Mesendoderm (in vitro differentiated cells): ENCODE results near the gene EML3.
"Not testable (repeated sequence)": the region's sequence is repeated elsewhere in the genome, so short reads cannot be mapped to it uniquely, and the experiment has no call there.

Experiments
- DNase-seq: peaks from one replicate; pipeline ENCODE4 v3.0.0; 2013
- H2AK5ac ChIP-seq: 2 replicates; pipeline ENCODE4 v1.6.1; 2013; ENCODE audit warnings: low read length, inconsistent platforms
- H2BK120ac ChIP-seq: 2 replicates; pipeline ENCODE4 v1.6.1; 2013; ENCODE audit warnings: low read depth, mild to moderate bottlenecking, low read length, moderate library complexity, mixed read lengths
- H2BK15ac ChIP-seq: replicated peaks from 2 replicates; pipeline ENCODE4 v1.6.1; 2013; ENCODE audit warnings: low read depth, mild to moderate bottlenecking, moderate library complexity
- H2BK5ac ChIP-seq: 2 replicates; pipeline ENCODE4 v1.6.1; 2013; ENCODE audit warnings: low read length, inconsistent platforms
- H3K18ac ChIP-seq: 2 replicates; pipeline ENCODE4 v1.6.1; 2013; ENCODE audit warnings: mild to moderate bottlenecking, low read length, mixed read lengths
- H3K23ac ChIP-seq: one replicate; pipeline ENCODE4 v1.6.1; 2013; ENCODE audit warnings: low read length
- H3K27ac ChIP-seq: 2 replicates; pipeline ENCODE4 v1.5.1; 2013; ENCODE audit warnings: low read depth, mild to moderate bottlenecking, inconsistent platforms, low read length, moderate library complexity
- H3K27me3 ChIP-seq: 2 replicates; pipeline ENCODE4 v1.6.1; 2013; ENCODE audit warnings: low read length, control low read depth, mild to moderate bottlenecking, inconsistent platforms; ENCODE audit not compliant: insufficient read depth, poor library complexity
- H3K36me3 ChIP-seq: 2 replicates; pipeline ENCODE4 v1.6.1; 2013; ENCODE audit warnings: low read length, inconsistent platforms; ENCODE audit not compliant: control insufficient read depth, insufficient read depth
- H3K4ac ChIP-seq: one replicate; pipeline ENCODE4 v1.6.1; 2013; ENCODE audit warnings: low read depth, mild to moderate bottlenecking, low read length, moderate library complexity
- H3K4me1 ChIP-seq: 2 replicates; pipeline ENCODE4 v1.6.1; 2013; ENCODE audit warnings: low read depth, low read length, inconsistent platforms; ENCODE audit not compliant: control insufficient read depth
- H3K4me2 ChIP-seq: 2 replicates; pipeline ENCODE4 v1.6.1; 2013; ENCODE audit warnings: low read length
- H3K4me3 ChIP-seq: 2 replicates; pipeline ENCODE4 v1.5.1; 2013; ENCODE audit warnings: mild to moderate bottlenecking, low read length
- H3K56ac ChIP-seq: one replicate; pipeline ENCODE4 v1.6.1; 2013; ENCODE audit warnings: low read length
- H3K79me1 ChIP-seq: 2 replicates; pipeline ENCODE4 v1.6.1; 2013; ENCODE audit warnings: low read length, inconsistent platforms
- H3K79me2 ChIP-seq: 2 replicates; pipeline ENCODE4 v1.6.1; 2013; ENCODE audit warnings: mild to moderate bottlenecking, low read length; ENCODE audit not compliant: control insufficient read depth, insufficient read depth
- H3K9ac ChIP-seq: 2 replicates; pipeline ENCODE4 v1.6.1; 2013; ENCODE audit warnings: low read length, inconsistent platforms
- H4K5ac ChIP-seq: one replicate; pipeline ENCODE4 v1.6.1; 2013; ENCODE audit warnings: low read length
- H4K8ac ChIP-seq: one replicate; pipeline ENCODE4 v1.6.1; 2013; ENCODE audit warnings: low read depth, mild to moderate bottlenecking, control low read depth, low read length, moderate library complexity
- WGBS: extraction: QIAGEN DNeasy Blood & Tissue Kit; methylation state at CpG from one replicate; pipeline ENCODE4 v1.1.7; 2013; ENCODE audit warnings: low lambda C conversion rate, missing lambda C conversion rate; ENCODE audit not compliant: insufficient coverage; ENCODE audit errors: extremely low coverage; 5-methylcytosine and 5-hydroxymethylcytosine counted together

EML3 gene

GRCh38 chr11:62565100-62565802, 47.3 kb downstream of the EML3 start:
- H4K5ac ChIP-seq = no peak overlapping the region
- peaks cover 6% of the 10 kb centered on the region for H3K79me1 ChIP-seq
- H2BK15ac ChIP-seq = no peak overlapping the region
- DNase-seq = no peak
- peaks cover 30% of the 10 kb centered on the region for H3K79me2 ChIP-seq
- H3K4me3 ChIP-seq = no peak overlapping the region
- peaks cover 2% of the 10 kb centered on the region for H3K4me1 ChIP-seq
- no peak overlapping the region for H2BK5ac ChIP-seq
- no peak overlapping the region for H4K8ac ChIP-seq
- no peak overlapping the region for H3K4ac ChIP-seq
- H3K18ac ChIP-seq = no peak overlapping the region
- H3K4me2 ChIP-seq = no peak overlapping the region
- H3K56ac ChIP-seq = no peak overlapping the region
- no peaks in the 10 kb centered on the region for H3K27me3 ChIP-seq
- H3K9ac ChIP-seq = no peak overlapping the region
- H3K27ac ChIP-seq = no peak overlapping the region
- no peak overlapping the region for H2BK120ac ChIP-seq
- H3K23ac ChIP-seq = no peak overlapping the region
- H3K36me3 ChIP-seq = peaks cover 22% of the 10 kb centered on the region
- WGBS = no CpG with 5 or more reads among the region's 5 CpGs
- H2AK5ac ChIP-seq = no peak overlapping the region

- not testable (repeated sequence) for H2BK120ac ChIP-seq, H3K9ac ChIP-seq, H4K5ac ChIP-seq, H3K27me3 ChIP-seq, H3K4ac ChIP-seq, H2BK15ac ChIP-seq, H3K18ac ChIP-seq, H2AK5ac ChIP-seq, H2BK5ac ChIP-seq, H3K4me3 ChIP-seq, H3K23ac ChIP-seq, H3K56ac ChIP-seq, H4K8ac ChIP-seq, H3K4me2 ChIP-seq, H3K27ac ChIP-seq
- peaks cover 11% of the 10 kb centered on the region for H3K4me1 ChIP-seq
- peaks cover 20% of the 10 kb centered on the region for H3K79me2 ChIP-seq
- peak; percentile 86 for DNase-seq
- H3K36me3 ChIP-seq = peaks cover 30% of the 10 kb centered on the region
- peaks cover 17% of the 10 kb centered on the region for H3K79me1 ChIP-seq
- no CpG with 5 or more reads among the region's 3 CpGs for WGBS
These were observed 50.8 kb downstream of the EML3 start for GRCh38 chr11:62561677-62562230.

GRCh38 chr11:62560566-62561103, 51.9 kb downstream of the EML3 start:
- Histone ChIP-seq H3K23ac (no peak overlapping the region), H2BK120ac (no peak overlapping the region), H3K36me3 (peaks cover 24% of the 10 kb centered on the region), H4K8ac (no peak overlapping the region), H2AK5ac (no peak overlapping the region), H3K9ac (no peak overlapping the region), H3K79me1 (peaks cover 17% of the 10 kb centered on the region), H3K79me2 (peaks cover 13% of the 10 kb centered on the region), H3K56ac (peak overlapping the region; percentile 18), H2BK15ac (no peak overlapping the region), H2BK5ac (no peak overlapping the region), H4K5ac (no peak overlapping the region), H3K27ac (peak overlapping the region; percentile 7), H3K4me1 (peaks cover 16% of the 10 kb centered on the region), H3K4me3 (no peak overlapping the region), H3K18ac (no peak overlapping the region), H3K4me2 (no peak overlapping the region), H3K4ac (no peak overlapping the region), H3K27me3 (no peaks in the 10 kb centered on the region)
- WGBS = no CpG with 5 or more reads among the region's 2 CpGs
- DNase-seq = peak; percentile 99

GRCh38 chr11:62559626-62560025, 52.9 kb downstream of the EML3 start:
- H3K4me1 ChIP-seq = peaks cover 19% of the 10 kb centered on the region
- not testable (repeated sequence) for H3K27me3 ChIP-seq, H2BK120ac ChIP-seq, H3K9ac ChIP-seq, H3K23ac ChIP-seq, H3K79me2 ChIP-seq, H3K4me2 ChIP-seq, H3K18ac ChIP-seq, H2BK15ac ChIP-seq, DNase-seq, H3K56ac ChIP-seq, H4K8ac ChIP-seq, H2AK5ac ChIP-seq, H4K5ac ChIP-seq, H3K4me3 ChIP-seq, H3K27ac ChIP-seq, H2BK5ac ChIP-seq, H3K4ac ChIP-seq
- peaks cover 19% of the 10 kb centered on the region for H3K79me1 ChIP-seq
- peaks cover 20% of the 10 kb centered on the region for H3K36me3 ChIP-seq
- no CpG with 5 or more reads among the region's 5 CpGs for WGBS

- Histone ChIP-seq H2BK5ac (no peak overlapping the region), H2BK120ac (no peak overlapping the region), H3K4me3 (no peak overlapping the region), H3K18ac (no peak overlapping the region), H4K5ac (no peak overlapping the region), H3K79me1 (peaks cover 19% of the 10 kb centered on the region), H3K4me1 (peaks cover 20% of the 10 kb centered on the region), H3K4me2 (no peak overlapping the region), H4K8ac (no peak overlapping the region), H3K4ac (no peak overlapping the region), H2AK5ac (no peak overlapping the region), H3K27me3 (no peaks in the 10 kb centered on the region), H3K9ac (no peak overlapping the region), H3K27ac (no peak overlapping the region), H3K79me2 (peaks cover 9% of the 10 kb centered on the region), H2BK15ac (no peak overlapping the region), H3K56ac (no peak overlapping the region), H3K23ac (no peak overlapping the region), H3K36me3 (peaks cover 20% of the 10 kb centered on the region)
- no peak for DNase-seq
- WGBS = no CpG with 5 or more reads among the region's 8 CpGs
These were observed 53.4 kb downstream of the EML3 start for GRCh38 chr11:62559204-62559603.
